ENCODE measurements around the gene MOCOS.

The MOCOS gene

DNA sequence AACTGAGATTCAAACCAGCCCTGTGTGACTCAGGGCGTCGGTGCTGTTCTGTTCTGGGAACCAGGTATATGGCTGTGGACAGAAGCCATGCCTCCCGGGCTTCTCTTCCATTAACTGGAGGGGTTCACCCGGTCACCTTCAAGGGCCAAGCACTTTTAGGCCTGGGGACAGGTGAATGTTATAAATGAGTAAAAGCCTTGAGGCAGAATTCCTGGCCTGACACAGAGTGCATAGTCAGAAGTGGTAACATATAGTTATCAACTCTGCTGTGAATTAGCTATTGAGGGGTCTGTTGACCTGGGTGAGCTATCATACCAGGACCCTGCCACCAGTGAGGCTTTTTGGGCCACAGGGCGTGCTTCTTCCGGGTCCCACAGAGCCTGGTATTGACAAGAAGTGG, 112.9 kb downstream of the MOCOS start:
- in situ Hi-C loops (cut with HindIII; ENCODE audit: low sequenced_read_pairs): loop anchor here (5.0 kb wide), 1 partner anchor 67 kb away; no protein-coding TSS in a partner anchor

DNA sequence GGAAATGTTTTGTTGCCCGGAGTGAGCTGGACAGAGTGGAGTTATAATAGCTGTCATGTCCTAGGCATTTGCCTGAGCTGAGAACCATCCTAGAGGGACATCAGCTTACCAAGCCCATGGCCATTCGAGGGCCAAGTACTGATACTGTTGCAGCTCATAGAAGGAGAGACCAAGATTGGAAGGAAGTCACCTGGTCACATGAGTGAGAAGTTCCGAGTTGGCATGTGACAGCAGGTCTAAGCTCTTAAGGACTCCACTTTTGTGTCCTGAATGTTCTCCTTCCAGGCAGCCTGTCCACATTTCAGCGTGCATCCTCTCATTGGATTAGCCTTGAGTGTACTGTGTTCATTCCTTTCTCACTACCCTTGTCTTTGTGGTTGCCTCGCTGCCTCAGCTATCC, 114.6 kb downstream of the MOCOS start:
- in situ Hi-C loops (cut with HindIII; ENCODE audit: low sequenced_read_pairs): loop anchor here (5.0 kb wide), 1 partner anchor 65 kb away; no protein-coding TSS in a partner anchor

DNA sequence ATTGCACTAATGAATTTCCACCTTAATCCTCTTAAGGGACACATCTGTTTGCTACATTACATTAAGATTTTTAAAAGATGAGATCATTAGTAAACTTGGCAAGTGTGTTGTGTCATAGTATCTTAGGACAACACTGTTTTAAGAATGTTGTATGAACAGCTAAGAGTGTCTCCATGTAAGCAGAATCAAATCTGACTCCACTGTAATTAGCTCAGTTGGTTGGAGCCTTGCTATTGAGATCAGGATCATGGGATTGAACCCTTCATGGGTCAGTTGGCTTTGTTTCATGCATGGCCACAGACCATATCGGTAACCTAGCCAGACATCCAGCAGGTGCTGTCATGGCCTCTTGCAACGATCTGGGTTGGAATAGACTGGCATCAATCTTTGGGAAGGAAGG, 115.4 kb downstream of the MOCOS start:
- in situ Hi-C loops (cut with HindIII; ENCODE audit: low sequenced_read_pairs): loop anchor here (5.0 kb wide), 1 partner anchor 65 kb away; no protein-coding TSS in a partner anchor

DNA sequence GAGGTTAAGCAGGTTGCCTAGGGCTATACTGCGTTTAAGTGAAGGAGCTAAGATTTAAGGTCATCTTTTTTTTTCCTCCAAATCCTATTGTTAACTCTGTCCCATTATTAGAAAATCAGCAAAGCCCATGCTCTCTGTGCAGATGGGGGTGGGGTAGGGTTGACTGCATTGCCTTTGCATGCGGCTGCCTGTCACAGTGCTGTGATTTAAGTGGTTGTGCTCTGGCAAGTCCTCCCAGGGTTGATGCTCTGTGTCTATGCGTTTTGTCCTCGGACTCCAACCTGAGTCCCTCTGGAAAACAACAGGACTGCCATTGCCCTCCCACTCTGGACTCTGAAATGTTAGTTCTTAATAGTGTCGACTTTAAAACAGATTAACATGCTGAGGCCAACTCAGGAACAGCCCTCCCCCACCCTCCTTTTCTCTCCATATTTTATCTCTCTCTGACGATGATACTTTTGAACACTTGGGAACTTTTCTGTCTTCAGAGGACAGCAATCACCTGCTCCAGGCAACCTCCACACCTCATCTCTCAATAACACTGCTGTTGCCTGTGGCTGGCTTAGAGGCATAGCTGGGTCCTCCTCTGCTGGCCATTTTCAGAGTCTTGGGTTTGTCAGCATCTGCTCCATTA, 116.0 kb downstream of the MOCOS start:
- in situ Hi-C loops (cut with HindIII; ENCODE audit: low sequenced_read_pairs): loop anchor here (5.0 kb wide), 1 partner anchor 64 kb away; no protein-coding TSS in a partner anchor

DNA sequence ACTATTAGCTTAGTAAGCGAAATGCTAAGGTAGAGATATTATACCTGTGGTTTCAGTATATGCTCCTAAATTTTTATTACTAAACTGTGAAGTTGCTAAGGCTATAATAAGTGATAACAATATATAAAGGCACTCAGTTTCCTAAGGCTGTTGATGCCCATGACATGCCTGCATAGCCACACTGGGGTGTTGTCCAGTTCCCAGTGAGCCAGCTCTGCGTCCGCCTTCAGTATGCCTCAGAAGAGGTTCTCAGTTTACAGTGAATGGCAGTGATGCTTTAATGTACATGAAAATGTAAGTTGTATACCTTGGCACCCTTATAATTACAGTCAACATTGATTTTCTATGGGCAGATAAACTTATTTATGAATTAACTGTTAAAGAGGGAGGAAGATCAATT, 117.4 kb downstream of the MOCOS start:
- in situ Hi-C loops (cut with HindIII; ENCODE audit: low sequenced_read_pairs): loop anchor here (5.0 kb wide), 1 partner anchor 63 kb away; no protein-coding TSS in a partner anchor

DNA sequence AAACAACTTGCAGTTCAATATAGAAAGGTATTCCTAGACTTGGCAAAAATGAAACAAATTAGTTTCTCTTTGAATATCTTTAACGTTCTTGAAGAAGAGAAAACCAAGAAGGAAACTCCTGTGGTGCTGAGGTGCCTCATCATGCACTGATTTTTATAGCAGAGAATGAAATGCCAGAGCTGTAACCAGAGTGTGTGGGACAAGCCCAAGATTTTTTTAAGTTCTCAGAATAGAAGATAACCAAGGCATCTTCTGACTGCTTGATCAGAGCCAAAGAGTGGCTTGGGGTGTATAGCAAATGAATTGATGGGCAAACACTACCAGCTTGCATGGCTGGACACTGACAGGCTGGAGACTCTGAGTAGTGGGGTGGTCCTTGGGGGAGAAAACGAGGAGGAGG, 118.1 kb downstream of the MOCOS start:
- in situ Hi-C loops (cut with HindIII; ENCODE audit: low sequenced_read_pairs): no loop called here

DNA sequence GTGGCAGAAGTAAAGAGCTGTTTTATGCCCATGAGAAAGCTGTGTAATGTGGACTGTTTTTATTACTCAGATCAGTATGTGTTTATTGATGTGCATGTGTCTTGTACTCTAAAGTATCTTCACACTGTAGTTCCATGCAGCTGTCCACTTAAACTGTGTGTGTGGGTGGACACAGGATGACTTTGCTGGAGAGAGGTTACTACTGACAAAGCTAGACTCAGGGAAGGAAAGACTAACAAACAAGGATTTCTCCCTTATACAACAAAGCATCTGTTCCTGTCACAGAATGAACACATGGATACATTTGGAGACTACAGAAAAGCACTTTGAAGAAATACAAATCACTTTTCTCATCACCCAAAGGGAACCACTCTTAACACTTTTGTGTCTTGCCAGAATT, 120.2 kb downstream of the MOCOS start:
- in situ Hi-C loops (cut with HindIII; ENCODE audit: low sequenced_read_pairs): no loop called here

DNA sequence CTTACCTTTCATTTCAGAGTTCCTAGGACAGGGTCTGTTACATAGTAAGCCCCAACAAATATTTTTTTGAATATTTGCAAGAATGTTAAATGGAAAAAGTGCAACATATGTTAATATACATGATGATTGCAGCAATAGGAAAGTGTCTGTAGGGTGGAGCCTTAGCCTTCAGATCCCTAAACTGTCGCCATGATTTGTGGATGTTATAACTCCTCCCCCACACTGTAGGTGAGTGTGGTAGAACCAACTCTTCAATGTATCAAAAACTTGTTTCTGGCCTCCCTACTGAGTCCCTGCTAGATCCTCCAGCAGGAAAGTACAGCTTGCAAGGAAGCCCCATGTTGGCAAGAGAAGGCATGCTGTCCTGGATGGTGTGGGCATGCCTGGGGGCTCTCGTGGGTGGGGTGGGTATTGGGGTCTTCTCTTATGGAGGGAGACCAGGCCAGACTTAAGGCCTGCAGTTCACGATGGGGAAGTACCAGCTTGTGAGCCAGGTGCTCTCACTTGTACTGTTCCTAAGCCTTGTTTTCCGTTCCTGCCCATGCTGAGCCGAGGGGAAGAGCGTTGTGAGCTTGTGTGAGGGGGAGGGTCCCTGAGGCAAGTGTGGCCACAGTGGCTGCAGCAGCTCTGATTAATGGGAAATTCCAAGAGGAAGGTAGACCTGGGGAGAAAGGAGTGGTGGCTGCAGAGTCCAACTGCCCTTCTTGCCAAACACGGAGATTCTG, 121.6 kb downstream of the MOCOS start:
- in situ Hi-C loops (cut with HindIII; ENCODE audit: low sequenced_read_pairs): no loop called here

DNA sequence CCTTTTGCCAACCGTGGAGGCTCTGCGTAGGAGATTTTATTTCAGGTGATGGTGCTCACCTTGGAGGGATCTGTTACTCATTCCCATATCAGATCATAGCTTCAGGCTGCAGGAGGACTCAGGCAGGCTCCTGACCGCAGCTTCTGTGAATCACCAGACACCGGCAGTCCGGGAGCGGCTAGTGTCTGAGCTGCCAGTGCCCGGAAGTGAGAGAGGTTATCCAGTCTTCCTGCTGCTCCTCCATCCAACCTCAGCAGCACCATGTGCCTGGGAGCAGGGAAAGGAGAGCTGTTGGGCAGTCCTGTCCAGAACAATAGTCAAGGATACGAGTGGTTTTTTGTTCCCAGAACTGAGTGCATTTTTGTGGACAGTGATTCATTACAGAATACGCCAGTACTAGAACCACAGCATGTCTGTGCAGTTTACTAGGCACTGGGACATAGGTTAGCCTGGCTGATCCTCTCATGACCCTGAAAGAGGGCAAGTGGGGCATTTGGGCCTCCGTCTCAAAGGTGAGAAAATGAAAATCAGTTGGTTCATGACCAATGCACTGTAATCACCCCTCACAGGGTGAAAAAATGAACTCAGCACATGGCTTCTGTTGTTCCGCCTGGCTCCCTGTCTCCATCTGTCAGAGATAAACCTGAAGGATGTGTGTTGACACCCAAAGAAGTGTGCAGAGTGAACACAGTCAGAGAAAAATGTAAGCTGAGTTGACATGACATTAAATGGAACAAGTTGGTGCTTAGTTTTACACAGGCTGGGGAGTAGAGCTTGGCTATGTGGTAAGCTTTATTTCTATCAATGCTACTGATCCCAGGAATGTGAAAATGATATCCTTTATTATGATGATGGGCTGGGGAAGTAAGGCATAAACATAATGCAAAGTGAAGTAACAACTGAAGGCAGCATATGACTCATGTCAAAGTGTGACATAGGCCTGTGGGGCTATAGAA, 122.4 kb downstream of the MOCOS start:
- in situ Hi-C loops (cut with HindIII; ENCODE audit: low sequenced_read_pairs): no loop called here

DNA sequence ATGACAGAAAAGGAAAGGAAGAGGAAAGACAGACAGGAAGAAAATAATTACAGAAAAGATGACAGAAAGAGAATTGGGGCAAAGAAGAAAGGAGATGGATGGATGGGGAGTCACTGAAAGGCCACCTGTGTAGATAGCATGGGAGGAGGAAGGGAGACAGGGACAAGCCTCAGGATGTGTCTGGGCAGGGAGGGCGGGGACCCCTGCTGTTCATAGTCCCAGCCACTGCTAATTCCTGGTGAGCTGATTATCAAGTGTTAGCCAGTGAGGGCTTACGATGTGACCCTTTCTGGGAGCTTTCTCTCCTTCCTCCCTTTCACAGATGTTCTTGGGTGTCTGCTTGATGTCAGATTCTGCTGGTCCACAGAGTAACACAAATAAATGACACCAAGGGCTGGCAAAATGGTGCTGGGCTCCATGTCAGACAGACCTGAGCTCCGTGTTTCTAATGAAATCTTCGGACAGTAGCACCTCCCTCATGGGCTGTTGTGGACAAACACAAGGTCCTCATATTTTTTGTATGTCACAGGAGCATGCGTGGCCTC, 123.8 kb downstream of the MOCOS start:
- in situ Hi-C loops (cut with HindIII; ENCODE audit: low sequenced_read_pairs): no loop called here

DNA sequence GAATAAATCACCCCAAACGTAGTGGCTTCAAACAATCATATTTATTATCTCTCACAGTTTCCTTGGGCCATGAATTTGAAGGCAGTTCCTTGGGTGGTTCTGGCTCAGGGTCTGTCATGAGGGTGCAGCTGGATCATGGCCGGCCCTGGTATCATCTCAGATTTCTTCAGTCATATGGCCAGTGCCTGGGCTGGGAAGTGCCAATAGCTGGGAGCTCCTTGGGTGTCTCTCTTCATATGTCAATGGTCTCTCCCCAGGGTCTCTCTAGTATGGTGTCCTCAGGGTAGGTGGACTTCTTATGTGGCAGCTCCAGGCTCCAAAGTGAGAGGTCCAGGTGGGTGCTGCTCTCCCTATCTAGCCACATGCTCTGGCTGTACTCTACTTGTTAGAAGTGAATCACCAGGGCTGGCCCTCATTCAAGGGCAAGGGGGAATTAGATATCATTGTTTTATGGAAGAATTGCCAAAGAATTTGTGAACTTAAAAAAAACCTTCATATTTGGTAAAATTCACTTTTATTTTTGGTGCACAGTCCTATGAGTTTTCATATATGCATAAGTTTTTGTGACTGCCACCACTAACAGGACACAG, 125.6 kb downstream of the MOCOS start:
- in situ Hi-C loops (cut with HindIII; ENCODE audit: low sequenced_read_pairs): no loop called here

DNA sequence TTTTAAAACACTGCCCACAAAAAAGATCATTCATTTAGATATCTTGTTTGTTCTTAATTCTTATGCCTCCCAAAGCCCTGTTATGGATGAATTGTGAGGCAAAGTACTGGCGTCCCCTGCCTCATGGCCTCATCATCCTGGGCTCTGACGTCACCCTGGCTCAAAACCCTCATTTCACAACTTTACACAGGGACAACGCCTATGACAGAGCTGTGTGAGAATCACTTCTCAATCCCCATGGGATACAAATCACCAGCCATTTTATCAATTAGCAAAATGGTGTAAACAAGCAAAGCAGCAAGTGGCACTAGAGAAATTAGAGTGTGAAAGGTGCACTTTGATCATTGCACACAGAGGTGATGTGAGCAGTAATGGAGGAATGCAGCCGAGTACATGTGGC, 126.8 kb downstream of the MOCOS start:
- in situ Hi-C loops (cut with HindIII; ENCODE audit: low sequenced_read_pairs): no loop called here

DNA sequence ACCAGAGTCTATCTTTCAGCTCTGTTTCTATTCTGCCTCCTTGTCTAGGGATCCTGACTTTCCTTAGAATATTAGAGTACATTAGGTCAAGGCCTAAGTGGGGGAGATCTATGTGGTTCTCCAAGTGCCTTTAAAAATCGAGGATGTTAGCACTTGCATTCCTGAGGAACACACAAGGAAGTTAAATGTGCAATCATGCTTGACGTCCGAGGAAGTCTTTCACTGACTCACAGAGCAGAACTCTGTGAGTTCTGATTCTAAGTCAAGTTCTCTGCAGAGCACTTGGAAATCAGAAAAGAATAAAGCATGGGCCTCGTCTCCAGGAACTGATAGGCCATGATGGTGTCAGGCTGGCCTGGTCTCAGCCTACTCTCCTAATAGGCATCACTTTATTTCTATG, 127.5 kb downstream of the MOCOS start:
- in situ Hi-C loops (cut with HindIII; ENCODE audit: low sequenced_read_pairs): no loop called here

DNA sequence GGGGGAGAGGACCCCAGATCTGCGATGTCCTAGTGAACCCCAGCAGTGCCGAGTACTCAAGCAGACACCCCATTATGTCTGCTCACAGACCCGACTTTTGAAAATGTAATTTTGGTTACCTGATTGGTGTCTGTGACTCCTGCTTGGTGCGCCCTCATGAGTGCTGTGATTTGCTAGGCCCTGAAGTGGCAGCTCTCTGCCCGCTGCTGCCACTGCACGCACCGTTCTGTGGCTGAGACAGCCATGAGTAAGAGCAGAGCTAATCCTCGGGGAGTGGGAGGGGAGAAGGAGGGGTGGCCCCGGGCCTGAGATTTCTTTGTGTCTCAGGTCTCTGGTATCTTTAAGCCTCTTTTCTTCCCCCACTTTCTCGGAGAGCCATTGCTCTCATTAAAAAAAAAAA, 128.4 kb downstream of the MOCOS start:
- in situ Hi-C loops (cut with HindIII; ENCODE audit: low sequenced_read_pairs): no loop called here

DNA sequence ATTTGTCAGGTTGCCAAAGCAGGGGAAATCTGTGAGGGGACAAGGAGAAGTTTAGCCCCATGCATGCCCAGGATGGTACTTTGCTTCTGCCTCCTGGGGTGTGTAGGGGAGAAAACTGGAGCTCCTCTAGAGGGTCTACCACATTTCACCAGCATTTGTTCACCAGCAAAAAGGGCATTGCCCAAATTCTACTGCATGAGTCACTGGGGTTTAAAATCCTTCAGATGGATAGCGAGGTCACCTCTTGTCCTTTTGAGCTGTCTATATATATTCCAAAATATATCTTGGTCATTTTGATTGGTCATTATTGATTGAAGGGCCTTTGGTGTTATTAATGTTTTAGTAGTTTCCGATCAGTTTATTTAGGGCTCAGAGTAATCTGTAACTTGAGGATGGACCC, 128.9 kb downstream of the MOCOS start:
- in situ Hi-C loops (cut with HindIII; ENCODE audit: low sequenced_read_pairs): no loop called here

Data from endothelial cell of hepatic sinusoid (primary cell).